ENCODE data around the gene LRRC39.
A peak's percentile ranks its signal among the peaks of the same experiment; 100 is the strongest.

Gene LRRC39

DNA sequence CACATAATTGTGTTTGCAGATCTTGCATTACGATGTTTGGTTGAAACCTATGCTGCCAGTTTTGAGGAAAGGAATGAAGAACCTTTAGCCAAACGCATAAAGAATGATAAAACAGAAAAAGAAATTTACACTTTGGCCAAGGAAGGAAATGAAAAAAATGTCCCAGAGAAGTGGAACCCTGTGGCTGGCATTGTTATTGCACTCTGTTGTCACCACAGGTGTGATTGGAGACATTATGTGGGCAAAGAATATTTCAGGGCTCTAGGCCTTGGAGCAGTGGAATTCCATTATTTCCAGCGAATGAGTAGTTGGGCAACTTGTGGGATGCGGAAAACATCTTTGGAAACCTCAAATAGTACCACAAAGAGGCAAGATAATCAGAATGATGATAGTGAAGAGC is 30.2 kb downstream of the LRRC39 start:
- DNase-seq (ENCODE audit: low spot score) (no peak), FAIRE-seq (no peak)

DNA sequence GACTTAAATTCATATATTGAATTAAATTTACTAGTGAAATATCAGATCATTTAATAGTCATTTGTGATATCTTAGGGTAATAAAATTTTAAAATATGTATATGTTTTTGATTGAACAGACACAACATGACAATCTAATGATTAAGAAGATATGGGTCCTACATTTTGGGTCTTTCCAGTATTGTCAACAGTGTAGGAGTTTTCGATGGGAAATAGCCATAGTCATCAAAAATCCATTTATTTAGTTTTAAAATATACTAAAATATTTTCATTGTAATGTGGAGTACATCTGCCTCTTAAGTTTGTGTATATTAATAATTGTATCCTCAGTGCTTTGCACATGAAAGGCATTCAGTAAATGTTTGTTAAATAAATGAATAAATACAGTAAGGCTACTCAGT is 31.1 kb downstream of the LRRC39 start:
- no peak for DNase-seq (ENCODE audit: low spot score)
- peak; percentile 11 for FAIRE-seq

GRCh38 chr1:100145116-100145515 is 32.9 kb downstream of the LRRC39 start:
- no peak for DNase-seq (ENCODE audit: low spot score)
- FAIRE-seq = no peak

DNA sequence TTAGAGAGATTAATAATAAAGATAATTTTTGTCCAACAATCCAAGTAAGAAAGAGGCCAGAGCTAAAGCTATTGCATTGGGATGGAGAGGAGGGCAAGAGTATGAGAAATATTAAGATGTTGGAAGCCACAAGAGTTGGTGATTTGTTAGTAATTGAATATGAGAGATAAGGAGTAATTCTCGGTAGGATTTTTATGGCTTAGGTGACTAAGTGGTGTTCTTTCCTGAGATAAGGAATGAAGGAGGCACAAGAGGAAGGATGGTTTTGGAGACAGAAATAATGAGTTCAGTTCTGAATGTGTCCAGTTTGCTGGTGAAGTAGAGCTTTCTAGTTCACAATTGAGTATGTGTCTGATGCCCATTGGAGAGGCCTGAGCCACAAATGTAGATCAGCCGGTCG is 35.7 kb downstream of the LRRC39 start:
- FAIRE-seq (no peak), DNase-seq (ENCODE audit: low spot score) (no peak)

GRCh38 chr1:100141192-100141591 is 36.9 kb downstream of the LRRC39 start:
- DNase-seq (ENCODE audit: low spot score) (no peak), FAIRE-seq (no peak)

DNA sequence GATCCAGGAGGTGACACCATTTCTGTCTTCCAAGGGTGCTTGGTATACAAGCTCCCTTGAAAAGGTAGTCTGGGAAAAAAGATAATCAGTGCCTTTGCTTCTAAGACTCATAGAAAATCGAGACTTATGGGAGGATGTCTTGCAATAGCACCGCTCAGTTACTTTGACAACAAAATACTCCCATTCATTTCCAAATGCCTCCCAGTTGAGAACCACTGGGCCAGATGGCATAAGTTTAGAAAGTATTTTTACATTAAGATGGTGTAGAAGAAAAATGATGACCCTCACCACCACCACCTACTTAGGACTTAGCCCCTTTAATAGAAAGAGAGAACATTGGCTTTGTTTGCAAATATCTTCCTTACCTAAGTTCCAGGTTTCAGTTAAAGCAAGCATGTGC is 40.5 kb downstream of the LRRC39 start:
- FAIRE-seq (no peak), DNase-seq (ENCODE audit: low spot score) (no peak)

DNA sequence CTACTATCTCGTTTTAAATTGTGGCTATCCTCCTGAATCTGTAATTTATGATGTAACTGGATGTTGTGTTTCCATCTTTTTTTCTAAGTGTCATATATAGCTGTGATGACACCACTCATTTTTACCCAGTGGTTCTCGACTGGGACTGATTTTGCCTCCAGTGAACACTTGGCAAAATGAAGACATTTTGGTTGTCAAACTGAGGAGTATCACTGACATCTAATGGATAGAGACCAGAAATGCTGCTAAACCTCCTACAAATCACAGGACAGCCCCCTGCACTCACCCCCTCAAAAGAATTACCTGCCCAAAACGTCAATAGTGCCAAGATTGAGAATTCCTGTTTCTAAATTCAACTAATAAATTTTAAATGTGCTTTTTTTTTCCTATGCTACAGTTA is 43.2 kb downstream of the LRRC39 start:
- DNase-seq (ENCODE audit: low spot score) = no peak
- FAIRE-seq = no peak

DNA sequence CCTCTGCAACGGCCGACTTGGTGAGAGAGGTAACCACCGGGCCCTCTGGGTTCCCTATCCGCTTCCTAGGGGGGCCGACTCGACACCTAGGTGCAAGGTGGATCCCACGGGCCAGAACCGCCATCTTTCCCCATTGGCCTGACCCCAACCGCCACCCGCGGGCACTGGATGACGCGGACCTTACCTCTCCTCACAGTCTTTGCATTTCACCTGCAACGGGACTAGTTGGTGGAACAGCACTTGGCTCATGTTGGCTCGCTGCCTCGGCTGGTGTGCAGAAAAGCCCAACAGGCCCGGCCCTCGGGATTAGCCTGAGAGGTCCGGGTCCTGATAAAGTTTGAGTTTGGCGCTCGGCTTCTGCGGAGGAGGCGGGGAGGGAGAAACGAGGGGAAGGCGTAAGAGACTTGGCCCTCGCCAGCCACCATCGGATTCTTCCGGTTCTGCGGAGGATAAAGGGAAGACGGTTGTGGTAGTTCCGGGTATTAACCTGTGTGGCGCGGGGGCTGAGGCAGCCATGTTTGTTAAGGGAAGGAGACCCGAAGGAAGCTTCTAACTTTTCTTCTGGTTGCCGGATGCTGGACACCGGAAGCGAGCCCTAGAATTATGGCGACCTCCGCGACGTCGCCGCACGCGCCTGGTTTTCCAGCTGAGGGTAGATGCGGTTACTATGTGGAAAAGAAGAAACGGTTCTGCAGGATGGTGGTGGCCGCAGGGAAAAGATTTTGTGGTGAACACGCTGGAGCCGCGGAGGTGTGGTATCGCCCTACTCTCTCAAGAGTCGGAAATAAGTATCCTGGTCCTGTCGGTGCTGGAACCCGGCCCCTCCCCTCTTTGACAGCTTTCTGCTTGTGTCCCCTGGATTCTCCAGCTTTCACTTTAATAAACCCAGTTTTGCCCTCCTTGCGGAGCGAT is 45.2 kb downstream of the LRRC39 start, which contains the start of the genes SASS6 and TRMT13:
Gene SASS6, minus strand, starts transcription at position 365 of the 912 bp plus-strand sequence. Its CDS starts 116 bp downstream, at position 249.
Gene TRMT13, plus strand, starts transcription at position 598 of the 912 bp plus-strand sequence. Its CDS starts 6 bp downstream, at position 604.
- peak; percentile 91 for FAIRE-seq
- peak; percentile 94 for DNase-seq (ENCODE audit: low spot score)

DNA sequence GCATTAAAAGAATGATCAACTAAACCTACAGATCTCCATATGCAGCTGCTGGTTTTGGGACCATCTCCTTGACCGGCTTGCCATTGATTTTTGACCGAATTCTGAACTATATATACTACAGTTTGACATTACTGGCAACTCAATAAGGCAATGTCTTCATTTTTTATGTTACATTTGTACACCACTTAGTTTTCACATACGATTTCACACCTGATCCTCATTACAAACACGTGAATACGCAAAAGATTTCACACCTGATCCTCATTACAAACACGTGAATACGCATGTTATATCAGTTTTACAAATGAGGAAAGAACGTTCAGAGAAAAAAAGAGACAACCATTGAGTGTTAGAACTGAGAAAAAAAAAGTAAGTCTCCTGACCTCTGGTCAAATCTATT is 46.4 kb downstream of the LRRC39 start:
- FAIRE-seq (no peak), DNase-seq (ENCODE audit: low spot score) (no peak)

DNA sequence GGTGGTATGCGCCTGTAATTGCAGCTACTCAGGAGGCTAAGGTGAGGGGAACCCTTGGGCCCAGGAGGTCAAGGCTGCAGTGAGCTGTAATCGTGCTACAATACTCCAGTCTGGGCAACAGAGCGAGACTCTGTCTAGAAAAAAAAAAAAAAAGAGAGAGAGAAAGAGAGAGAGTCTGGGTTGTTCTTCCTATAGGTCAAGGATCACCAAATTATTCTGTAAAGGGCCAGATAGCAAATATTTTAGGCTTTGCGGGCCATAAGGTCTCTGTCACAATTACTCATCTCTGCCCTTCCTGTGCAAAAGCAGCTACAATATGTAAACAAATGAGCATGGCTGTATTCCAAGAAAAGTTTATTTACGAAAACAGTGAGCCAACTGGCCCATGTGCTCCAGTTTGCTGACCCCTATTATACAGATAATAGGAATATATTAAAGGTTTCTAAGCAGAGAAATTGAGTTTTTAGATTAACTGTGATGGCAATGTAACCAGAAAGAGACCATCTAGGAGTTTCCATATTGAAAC is 47.4 kb downstream of the LRRC39 start:
- DNase-seq (ENCODE audit: low spot score) (no peak), FAIRE-seq (no peak)

DNA sequence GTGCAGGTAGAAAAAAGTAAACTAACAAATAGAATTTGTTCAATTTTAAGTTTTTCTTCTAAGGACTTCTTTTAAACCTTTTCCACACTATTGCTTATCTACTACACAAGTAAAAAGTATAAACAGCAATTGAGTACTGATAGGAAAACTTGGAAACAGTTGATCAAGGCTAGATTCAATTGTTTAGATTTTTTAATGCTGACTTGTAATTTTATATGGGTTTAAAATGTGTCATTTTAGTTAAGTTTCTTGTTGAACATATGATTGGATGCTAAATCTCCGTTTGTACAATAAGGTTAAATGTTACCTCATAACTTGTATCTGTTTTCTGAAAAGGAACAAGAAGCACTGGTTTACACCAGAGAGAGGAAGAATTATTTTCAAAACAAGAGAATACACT is 50.8 kb downstream of the LRRC39 start:
- DNase-seq (ENCODE audit: low spot score) = no peak
- no peak for FAIRE-seq

GRCh38 chr1:100122177-100122576 is 55.9 kb downstream of the LRRC39 start:
- DNase-seq (ENCODE audit: low spot score) (no peak), FAIRE-seq (no peak)

DNA sequence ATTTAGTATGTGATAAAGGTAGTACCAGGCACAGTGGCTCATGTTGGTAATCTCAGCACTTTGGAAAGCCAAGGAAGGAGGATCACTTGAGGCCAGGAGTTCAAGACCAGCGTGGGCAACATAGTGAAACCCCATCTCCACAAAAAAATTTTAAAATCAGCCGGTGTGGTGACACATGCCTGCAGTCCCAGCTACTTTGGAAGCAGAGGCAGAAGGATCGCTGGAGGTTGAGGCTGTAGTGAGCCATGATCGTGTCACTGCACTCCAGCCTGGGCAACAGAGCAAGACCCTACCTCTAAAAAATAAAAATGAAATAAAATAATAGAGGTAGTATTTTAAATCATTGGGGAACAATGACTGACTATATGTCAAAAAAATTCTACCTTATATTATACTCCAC is 62.5 kb downstream of the LRRC39 start:
- FAIRE-seq (no peak), DNase-seq (ENCODE audit: low spot score) (no peak)

DNA sequence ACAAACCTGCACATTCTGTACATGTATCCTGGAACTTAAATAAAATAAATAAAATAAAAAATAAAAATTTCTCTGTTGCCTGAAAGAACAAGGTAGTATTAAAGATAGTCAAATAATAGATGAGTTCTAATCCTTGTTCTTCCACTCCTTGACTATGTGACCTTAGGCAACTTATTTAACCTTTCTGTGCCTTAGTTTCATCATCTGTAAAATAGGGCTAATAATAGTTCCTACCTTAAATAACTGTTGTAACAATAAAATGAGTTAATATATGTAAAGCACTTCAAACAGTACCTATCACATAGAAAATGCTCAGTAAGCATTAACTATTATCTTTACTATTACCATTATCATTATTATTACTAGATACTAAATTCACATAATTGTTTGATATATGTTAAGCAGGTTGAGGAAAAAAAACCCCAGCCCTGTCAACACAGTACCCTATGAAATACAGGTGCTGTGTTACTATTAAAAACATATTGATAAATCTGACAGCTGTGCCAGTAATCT is 68.4 kb downstream of the LRRC39 start:
- FAIRE-seq = no peak

GRCh38 chr1:100107696-100108095 is 70.4 kb downstream of the LRRC39 start:
- FAIRE-seq (no peak), DNase-seq (ENCODE audit: low spot score) (no peak)

More for the DNA sequence above, 68.4 kb downstream of the LRRC39 start:
- no peak for DNase-seq (ENCODE audit: low spot score)

DNA sequence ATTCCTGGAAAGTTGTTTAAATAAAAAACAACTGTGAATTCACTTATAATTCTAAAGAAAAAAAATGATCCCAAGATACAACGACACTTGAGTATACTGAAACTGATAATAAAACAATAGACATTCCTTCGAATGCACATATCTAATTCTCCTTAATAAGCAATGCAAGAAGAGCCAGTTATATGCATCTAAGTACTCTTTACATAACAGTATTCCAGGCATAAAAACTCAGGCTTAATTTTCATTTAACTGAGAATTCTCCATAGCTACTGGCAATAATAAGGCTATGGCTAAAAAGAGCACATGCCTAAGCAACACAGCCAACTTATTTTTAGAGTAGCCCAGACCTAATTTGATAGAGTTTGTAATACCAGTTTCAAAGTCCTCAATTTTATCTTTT is 76.5 kb downstream of the LRRC39 start:
- DNase-seq (ENCODE audit: low spot score) (no peak), FAIRE-seq (no peak)

- FAIRE-seq = no peak
- DNase-seq (ENCODE audit: low spot score) = no peak
Observed at GRCh38 chr1:100100202-100100601, 77.9 kb downstream of the LRRC39 start.
